Amniotic stem cell (primary cell): ENCODE measurements around the gene TBX3.

ENCODE experiments used
- DNase-seq: peaks from one replicate; lab custom pipeline; 2025; lab: John Stamatoyannopoulos, UW

Gene TBX3

DNA sequence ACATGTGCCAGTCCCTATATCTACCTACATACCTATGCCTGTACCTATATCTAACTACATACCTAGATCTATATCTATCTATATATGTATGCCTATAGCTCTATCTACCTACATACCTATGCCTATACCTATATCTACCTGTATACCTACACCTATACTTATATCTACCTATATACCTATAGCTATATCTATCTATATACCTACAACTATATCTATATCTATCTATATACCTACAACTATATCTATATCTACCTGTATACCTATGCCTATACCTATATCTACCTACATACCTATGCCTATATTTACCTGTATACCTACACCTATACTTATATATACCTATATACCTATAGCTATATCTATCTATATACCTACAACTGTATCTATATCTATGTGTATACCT, 56.6 kb downstream of the TBX3 start:
- no peak for DNase-seq

DNA sequence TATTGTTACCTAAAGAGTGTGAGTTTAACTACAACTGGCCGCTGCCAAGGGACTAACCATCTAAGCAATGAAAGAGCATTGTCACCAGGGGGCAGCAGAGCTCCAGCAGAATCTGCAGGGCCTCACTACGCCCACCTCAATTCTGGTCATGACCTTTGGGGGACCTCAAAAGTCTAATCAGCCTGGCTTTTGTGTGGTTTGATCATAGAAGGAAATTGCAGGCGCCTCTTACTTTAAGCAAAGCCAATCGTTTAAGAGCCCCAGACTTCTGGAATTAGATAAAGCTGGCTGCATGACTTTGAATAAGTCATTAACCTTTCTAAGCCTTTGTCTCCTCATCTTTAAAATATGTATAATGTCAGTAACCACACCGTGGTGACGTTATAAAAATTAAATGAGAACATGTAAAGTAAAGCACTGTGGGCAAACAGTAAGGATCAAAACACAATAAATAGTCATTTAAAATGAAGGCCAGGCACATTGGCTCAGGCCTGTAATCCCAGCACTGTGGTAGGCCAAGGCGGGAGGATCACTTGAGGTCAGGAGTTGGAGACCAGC, 58.6 kb downstream of the TBX3 start:
- peak; percentile 34 for DNase-seq

- no peak for DNase-seq
These were observed 60.2 kb downstream of the TBX3 start for GRCh38 chr12:114623737-114624136.
